Measurements from ENCODE around the gene EYA2. TPM values are rescaled to one million over a fixed set of nuclear protein-coding genes. Genes with fewer than 3 reads are reported as not detected.

The EYA2 gene
- total RNA-seq, 1 experiment from 2014 or later: 0.33 TPM

GRCh38 chr20:46901638-46902037, 7.0 kb downstream of the EYA2 start:
- no peak overlapping the region for H2AFZ ChIP-seq (ENCODE audit: low read length)
- no peak for TF ChIP-seq EZH2phosphoT487 (IDR thresholded peaks at IDR 0.05; ENCODE audit: borderline replicate concordance, low read length)
- TF ChIP-seq EZH2 (IDR thresholded peaks at IDR 0.05; ENCODE audit: low read length, unreplicated experiment): no peak
- TF ChIP-seq, protein P1, sequence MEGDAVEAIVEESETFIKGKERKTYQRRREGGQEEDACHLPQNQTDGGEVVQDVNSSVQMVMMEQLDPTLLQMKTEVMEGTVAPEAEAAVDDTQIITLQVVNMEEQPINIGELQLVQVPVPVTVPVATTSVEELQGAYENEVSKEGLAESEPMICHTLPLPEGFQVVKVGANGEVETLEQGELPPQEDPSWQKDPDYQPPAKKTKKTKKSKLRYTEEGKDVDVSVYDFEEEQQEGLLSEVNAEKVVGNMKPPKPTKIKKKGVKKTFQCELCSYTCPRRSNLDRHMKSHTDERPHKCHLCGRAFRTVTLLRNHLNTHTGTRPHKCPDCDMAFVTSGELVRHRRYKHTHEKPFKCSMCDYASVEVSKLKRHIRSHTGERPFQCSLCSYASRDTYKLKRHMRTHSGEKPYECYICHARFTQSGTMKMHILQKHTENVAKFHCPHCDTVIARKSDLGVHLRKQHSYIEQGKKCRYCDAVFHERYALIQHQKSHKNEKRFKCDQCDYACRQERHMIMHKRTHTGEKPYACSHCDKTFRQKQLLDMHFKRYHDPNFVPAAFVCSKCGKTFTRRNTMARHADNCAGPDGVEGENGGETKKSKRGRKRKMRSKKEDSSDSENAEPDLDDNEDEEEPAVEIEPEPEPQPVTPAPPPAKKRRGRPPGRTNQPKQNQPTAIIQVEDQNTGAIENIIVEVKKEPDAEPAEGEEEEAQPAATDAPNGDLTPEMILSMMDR (conservative IDR thresholded peaks at IDR 0.05; ENCODE audit: low read depth, low read length): no peak
- ChIA-PET POLR2A (ENCODE audit: unreplicated experiment) (no interaction called here), CTCF (no interaction called here)
- H3K9me2 ChIP-seq (replicated peaks; ENCODE audit: low read length): no peaks in the 10 kb centered on the region
- no peaks in the 10 kb centered on the region for H3K4me1 ChIP-seq (ENCODE audit: insufficient read depth, low read length)
- no peak overlapping the region for H3K4me2 ChIP-seq (ENCODE audit: low read length)
- H3K4me3 ChIP-seq (ENCODE audit: low read length): no peak overlapping the region
- no peak overlapping the region for H3K9ac ChIP-seq (ENCODE audit: low read length)
- ATAC-seq (no peak), DNase-seq (no peak)
- no peaks in the 10 kb centered on the region for H3K36me3 ChIP-seq (ENCODE audit: low read depth, low read length)
- no peak overlapping the region for H3K27ac ChIP-seq (ENCODE audit: low read length)
- H3F3A ChIP-seq (ENCODE audit: low read length, unreplicated experiment): no peaks in the 10 kb centered on the region
- BruUV-seq (replicated peaks): no TSS peak
- H3K9me3 ChIP-seq (ENCODE audit: low read length): no peaks in the 10 kb centered on the region
- H3K27me3 ChIP-seq (ENCODE audit: low read length): peaks cover 94% of the 10 kb centered on the region
- intact Hi-C loops (cut with micrococcal nuclease): no loop called here
- H3K79me2 ChIP-seq (ENCODE audit: low read length): no peaks in the 10 kb centered on the region
- H4K20me1 ChIP-seq (ENCODE audit: low read length): no peaks in the 10 kb centered on the region

- no peaks in the 10 kb centered on the region for H3K79me2 ChIP-seq (ENCODE audit: low read length)
- no TSS peak for BruUV-seq (replicated peaks)
- H3K9me2 ChIP-seq (replicated peaks; ENCODE audit: low read length): no peaks in the 10 kb centered on the region
- no peak overlapping the region for H3K4me2 ChIP-seq (ENCODE audit: low read length)
- no peak overlapping the region for H3K4me3 ChIP-seq (ENCODE audit: low read length)
- ChIA-PET POLR2A (ENCODE audit: unreplicated experiment) (no interaction called here), CTCF (no interaction called here)
- no peaks in the 10 kb centered on the region for H4K20me1 ChIP-seq (ENCODE audit: low read length)
- H3K9ac ChIP-seq (ENCODE audit: low read length): no peak overlapping the region
- no peaks in the 10 kb centered on the region for H3F3A ChIP-seq (ENCODE audit: low read length, unreplicated experiment)
- intact Hi-C loops (cut with micrococcal nuclease): no loop called here
- no peak overlapping the region for H3K27ac ChIP-seq (ENCODE audit: low read length)
- H3K9me3 ChIP-seq (ENCODE audit: low read length): no peaks in the 10 kb centered on the region
- DNase-seq (no peak), ATAC-seq (no peak)
- no peaks in the 10 kb centered on the region for H3K36me3 ChIP-seq (ENCODE audit: low read depth, low read length)
- H3K4me1 ChIP-seq (ENCODE audit: insufficient read depth, low read length): no peaks in the 10 kb centered on the region
- peaks cover 92% of the 10 kb centered on the region for H3K27me3 ChIP-seq (ENCODE audit: low read length)
- H2AFZ ChIP-seq (ENCODE audit: low read length): no peak overlapping the region
- TF ChIP-seq, protein P1 (conservative IDR thresholded peaks at IDR 0.05; ENCODE audit: low read depth, low read length): no peak
- TF ChIP-seq EZH2phosphoT487 (IDR thresholded peaks at IDR 0.05; ENCODE audit: borderline replicate concordance, low read length): no peak
- no peak for TF ChIP-seq EZH2 (IDR thresholded peaks at IDR 0.05; ENCODE audit: low read length, unreplicated experiment)
Observed at GRCh38 chr20:46903256-46903655, 8.6 kb downstream of the EYA2 start.

DNA sequence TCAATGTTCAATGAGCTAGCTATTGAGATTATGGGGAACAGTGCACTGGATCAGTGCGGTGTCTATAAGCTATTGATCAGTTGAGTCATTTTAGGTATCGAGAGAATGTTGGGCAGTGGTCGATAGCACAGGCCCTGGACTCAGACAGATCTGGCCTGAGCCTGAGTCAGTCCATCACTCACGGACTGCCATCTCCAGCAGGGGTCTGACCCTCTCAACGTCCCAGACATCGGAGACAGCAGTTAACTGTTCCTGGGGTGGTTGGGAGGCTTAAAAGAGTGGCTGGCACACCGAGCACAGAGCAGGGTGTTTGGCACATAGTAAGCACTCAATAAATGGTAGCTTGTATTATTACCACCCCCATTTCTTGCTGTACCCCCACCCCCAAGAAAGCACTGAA, 9.3 kb downstream of the EYA2 start:
- no peak for TF ChIP-seq EZH2 (IDR thresholded peaks at IDR 0.05; ENCODE audit: low read length, unreplicated experiment)
- TF ChIP-seq EZH2phosphoT487 (IDR thresholded peaks at IDR 0.05; ENCODE audit: borderline replicate concordance, low read length): no peak
- TF ChIP-seq, protein P1 (conservative IDR thresholded peaks at IDR 0.05; ENCODE audit: low read depth, low read length): no peak
- CTCF ChIA-PET: no interaction called here
- Histone ChIP-seq H3K9me2 (replicated peaks; ENCODE audit: low read length) (no peaks in the 10 kb centered on the region), H2AFZ (ENCODE audit: low read length) (no peak overlapping the region), H3K27ac (ENCODE audit: low read length) (no peak overlapping the region), H3K9ac (ENCODE audit: low read length) (no peak overlapping the region), H3K4me2 (ENCODE audit: low read length) (no peak overlapping the region), H3K4me3 (ENCODE audit: low read length) (no peak overlapping the region), H3K4me1 (ENCODE audit: insufficient read depth, low read length) (no peaks in the 10 kb centered on the region), H4K20me1 (ENCODE audit: low read length) (no peaks in the 10 kb centered on the region), H3F3A (ENCODE audit: low read length, unreplicated experiment) (no peaks in the 10 kb centered on the region), H3K36me3 (ENCODE audit: low read depth, low read length) (no peaks in the 10 kb centered on the region), H3K79me2 (ENCODE audit: low read length) (no peaks in the 10 kb centered on the region), H3K9me3 (ENCODE audit: low read length) (no peaks in the 10 kb centered on the region), H3K27me3 (ENCODE audit: low read length) (peaks cover 91% of the 10 kb centered on the region)
- ATAC-seq: no peak
- intact Hi-C loops (cut with micrococcal nuclease): no loop called here
- POLR2A ChIA-PET (ENCODE audit: unreplicated experiment): no interaction called here
- no peak for DNase-seq
- BruUV-seq (replicated peaks): no TSS peak
